Measurements from ENCODE around the gene TRMT112.
A peak's percentile ranks its signal among the peaks of the same experiment; 100 is the strongest.

The TRMT112 gene
- total RNA-seq: 87.5 to 166 reads per million in 2 experiments

DNA sequence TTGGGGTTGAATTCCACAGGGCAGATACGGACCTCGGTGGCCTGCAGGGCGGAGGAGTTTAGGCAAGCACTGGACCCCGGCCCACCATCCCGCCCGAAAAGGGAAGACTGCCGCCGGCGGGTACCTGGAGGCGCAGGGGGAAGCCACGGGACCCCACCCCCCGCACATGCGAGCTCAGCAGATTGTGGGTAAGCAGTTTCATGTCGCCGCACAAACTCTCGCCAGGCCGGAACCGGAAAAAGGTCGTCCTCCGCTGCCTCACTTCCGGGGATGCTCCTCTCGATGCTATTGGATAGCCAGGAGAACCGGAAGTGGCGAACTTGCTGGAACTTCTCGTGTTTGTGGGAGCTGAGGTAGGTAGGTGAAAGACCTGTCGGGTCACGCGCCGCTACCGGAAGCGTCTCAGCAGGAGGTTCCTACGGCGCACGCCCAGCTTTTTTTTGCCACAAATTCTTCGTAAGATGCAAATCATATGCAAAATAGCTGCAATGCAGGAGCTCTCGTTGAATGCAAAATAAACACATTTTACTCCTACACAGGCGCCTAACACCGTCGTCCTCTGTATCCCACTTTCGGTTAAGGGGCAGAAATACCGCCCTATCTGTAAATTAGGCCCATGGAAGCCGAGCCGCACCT is at the start of gene TRMT112:
TSS of gene TRMT112 (minus strand) at position 235 of the 636 bp plus-strand sequence. CDS start at position 202, 33 bp downstream.
- DNase-seq (ENCODE audit: low read depth): peak; percentile 96

DNA sequence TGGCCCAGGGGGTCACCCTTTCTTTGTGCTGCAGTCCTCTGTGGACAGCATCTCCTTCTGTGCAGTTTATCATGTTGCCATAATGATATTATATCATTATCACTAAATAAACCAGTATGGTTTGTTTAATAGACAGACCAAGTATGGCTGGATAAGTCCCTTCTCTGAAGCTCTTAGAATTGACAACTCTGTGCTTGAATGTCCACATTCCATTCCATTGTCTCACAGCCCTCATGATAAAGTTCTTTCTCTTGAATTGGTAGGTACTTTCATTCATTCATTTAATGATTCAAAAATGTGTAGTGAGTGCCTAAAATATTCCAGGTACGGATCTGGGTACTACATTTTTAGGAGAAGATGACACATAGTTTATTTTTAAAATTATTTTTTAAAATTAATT is 49.4 kb upstream of the TRMT112 start:
- DNase-seq (ENCODE audit: low read depth): no peak

GRCh38 chr11:64364911-64365310 is 47.6 kb upstream of the TRMT112 start:
- DNase-seq (ENCODE audit: low read depth): no peak

GRCh38 chr11:64364435-64364834 is 47.1 kb upstream of the TRMT112 start:
- DNase-seq (ENCODE audit: low read depth): no peak

DNA sequence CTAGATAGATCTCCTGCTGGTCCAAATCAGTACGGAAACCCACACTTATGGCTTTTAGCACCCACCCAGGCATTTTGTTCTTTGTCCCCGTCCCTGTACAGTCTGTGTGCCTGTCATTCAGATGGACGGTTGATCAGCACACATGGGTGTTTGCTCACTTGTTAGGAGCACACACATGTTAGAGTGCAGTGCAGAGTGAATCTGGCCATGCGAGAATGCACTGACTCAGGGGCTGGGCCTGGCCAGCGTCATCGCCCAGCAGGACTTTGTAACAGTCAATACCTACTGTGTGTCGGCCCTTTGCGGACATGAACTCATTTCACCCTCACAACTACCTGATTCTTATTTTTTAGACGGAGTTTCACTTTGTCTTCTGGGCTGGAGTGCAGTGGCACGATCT is 45.0 kb upstream of the TRMT112 start:
- DNase-seq (ENCODE audit: low read depth): no peak

- DNase-seq (ENCODE audit: low read depth): no peak
Measured at GRCh38 chr11:64361659-64362058, 44.3 kb upstream of the TRMT112 start.

- DNase-seq (ENCODE audit: low read depth): no peak
Measured at GRCh38 chr11:64360448-64360921, 43.1 kb upstream of the TRMT112 start.

DNA sequence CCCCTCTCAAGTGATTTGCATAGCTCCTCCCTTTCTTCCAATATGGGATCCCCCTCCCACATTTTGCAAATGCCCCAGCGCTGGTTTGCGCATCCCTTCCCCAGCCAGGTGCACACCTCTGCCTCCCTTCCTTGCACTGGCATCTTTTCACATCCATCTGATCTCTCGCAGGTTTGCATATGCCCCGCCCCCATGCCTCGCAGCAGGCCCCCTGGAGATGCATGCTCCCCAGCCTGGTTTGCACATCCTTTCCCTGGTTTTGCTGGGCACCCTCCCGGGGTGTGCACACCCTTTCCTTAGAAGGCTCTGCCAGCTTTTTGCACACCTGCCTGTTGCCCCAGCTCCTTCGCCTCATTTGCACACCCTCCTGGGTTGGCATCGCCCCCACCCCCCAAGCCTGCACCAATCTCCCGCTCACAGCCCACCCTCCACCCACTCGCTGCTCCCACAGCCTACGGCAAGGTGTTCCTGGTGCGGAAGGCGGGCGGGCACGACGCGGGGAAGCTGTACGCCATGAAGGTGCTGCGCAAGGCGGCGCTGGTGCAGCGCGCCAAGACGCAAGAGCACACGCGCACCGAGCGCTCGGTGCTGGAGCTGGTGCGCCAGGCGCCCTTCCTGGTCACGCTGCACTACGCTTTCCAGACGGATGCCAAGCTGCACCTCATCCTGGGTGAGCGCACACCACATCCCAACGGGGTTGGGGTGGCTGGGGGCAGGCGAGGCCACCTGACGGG is 42.5 kb upstream of the TRMT112 start:
- no peak for DNase-seq (ENCODE audit: low read depth)

GRCh38 chr11:64358907-64359711 is 41.8 kb upstream of the TRMT112 start, which contains the start of gene RPS6KA4:
RPS6KA4 (plus strand) TSS chr11:64359162; CDS start chr11:64359236, 74 bp downstream.
- DNase-seq (ENCODE audit: low read depth): no peak

- DNase-seq (ENCODE audit: low read depth): no peak
Measured at GRCh38 chr11:64358536-64358906, 41.2 kb upstream of the TRMT112 start.

DNA sequence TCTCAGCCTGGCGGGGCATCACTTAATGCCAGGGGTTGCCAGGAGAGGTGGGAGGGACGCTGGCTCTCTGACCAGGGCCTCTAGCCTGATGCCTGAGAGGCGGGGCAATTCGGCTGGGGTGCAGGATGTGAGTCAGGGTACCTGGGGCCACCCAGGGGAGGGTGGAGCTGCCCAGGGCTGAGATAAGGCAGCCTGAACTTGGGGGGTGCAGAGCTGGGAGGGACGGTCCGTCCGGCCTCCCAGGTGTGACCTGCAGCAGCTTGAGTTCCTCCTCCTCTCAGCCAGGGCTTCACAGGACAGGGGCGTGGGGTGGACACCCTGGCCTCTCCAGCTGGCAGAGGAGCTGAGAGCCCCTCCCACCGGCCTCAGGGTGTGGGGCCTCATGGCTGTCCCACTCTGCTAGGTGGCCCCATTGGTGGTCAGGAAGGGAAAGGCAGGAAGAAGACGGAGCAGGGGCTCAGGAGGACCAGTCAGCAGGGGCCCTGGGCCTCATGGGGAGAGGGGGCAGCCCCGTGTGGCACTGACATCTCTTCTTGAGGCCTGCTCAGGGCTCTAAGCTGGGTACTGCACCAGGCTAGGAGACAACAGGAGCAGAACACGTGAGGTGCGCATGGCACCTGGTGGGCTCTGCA is 40.7 kb upstream of the TRMT112 start:
- no peak for DNase-seq (ENCODE audit: low read depth)

- DNase-seq (ENCODE audit: low read depth): no peak
Measured at GRCh38 chr11:64357446-64357845, 40.1 kb upstream of the TRMT112 start.

GRCh38 chr11:64356498-64357411 is 39.4 kb upstream of the TRMT112 start:
- DNase-seq (ENCODE audit: low read depth): no peak

DNA sequence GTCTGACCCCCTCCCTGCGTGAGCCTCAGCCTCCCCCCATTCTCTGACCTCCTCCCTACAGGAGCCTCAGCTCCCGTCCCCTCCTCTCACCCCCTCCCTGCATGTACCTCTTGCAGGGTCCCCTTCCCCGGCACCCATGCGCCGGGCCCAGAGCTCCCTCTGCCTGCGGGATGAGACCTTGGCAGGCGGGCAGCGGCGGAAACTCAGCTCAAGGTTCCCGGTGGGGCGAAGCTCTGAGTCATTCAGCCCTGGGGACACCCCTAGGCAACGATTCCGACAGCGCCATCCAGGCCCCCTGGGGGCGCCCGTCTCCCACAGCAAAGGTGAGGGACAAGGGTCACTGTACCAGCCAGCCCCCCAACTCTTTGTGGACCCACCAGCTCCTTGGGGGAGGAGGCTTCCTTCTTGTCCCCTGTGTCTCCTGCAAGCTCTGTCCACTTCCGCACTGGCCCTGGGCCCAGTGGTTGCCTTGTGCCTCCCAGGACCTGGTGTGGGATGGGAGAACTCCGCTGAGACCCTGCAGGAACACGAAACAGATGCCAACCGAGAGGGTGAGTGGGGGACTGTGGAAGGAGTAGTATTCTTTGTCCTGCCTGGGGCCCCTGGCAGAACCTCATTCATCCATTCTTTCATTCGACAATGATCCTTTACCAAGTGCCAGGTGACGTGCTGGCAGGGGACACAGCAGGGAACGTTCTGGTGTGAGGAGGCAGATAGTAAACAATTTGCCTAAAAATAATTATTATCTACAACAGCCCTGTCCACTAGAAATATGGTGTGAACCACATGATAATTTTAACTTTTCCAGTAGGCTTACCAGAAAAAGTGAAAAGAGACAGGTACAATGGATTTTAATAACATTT is 38.0 kb upstream of the TRMT112 start:
- DNase-seq (ENCODE audit: low read depth): no peak

- DNase-seq (ENCODE audit: low read depth): no peak
Measured at GRCh38 chr11:64353715-64354506, 36.6 kb upstream of the TRMT112 start.

GRCh38 chr11:64352995-64353714 is 35.8 kb upstream of the TRMT112 start:
- DNase-seq (ENCODE audit: low read depth): no peak

DNA sequence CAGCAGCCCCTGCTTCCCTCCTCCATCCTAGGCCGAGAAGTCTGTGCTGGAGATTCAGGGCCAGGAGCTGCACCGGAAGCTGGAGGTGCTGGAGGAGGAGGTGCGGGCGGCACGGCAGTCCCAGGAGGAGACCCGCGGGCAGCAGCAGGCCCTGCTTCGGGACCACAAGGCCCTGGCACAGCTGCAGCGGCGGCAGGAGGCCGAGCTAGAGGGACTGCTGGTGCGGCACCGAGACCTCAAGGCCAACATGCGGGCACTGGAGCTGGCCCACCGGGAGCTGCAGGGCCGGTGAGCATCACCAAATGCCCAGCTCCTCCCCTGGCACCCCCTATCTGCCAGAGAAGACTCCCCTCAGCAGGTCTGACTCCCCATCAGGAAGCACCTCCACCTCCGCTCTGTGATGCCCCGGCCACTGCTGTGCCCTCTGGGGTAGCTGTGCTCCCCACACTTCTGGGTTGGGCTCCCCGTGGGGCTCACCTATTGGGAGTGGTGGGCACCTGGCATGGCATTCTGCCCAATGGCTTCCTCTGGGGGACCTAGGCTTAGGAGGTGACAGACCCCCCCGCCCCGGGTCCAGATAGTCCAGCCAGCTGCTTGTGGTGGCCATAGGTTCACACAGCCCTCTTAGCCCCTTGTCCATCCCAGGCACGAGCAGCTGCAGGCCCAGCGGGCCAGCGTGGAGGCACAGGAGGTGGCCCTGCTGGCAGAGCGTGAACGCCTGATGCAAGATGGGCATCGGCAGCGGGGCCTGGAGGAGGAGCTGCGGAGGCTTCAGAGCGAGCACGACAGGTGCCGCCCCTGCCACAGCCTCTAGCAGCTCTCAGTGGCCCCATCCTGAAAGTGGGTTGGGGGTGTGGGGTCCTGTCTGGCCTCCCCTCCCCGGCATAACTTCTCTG is 35.0 kb upstream of the TRMT112 start:
- no peak for DNase-seq (ENCODE audit: low read depth)

Data from T follicular helper cell (primary cell).